ENCODE data around the gene NKAIN2.
"Not testable (repeated sequence)": the region's sequence is repeated elsewhere in the genome, so short reads cannot be mapped to it uniquely, and the experiment has no call there.

NKAIN2 gene

DNA sequence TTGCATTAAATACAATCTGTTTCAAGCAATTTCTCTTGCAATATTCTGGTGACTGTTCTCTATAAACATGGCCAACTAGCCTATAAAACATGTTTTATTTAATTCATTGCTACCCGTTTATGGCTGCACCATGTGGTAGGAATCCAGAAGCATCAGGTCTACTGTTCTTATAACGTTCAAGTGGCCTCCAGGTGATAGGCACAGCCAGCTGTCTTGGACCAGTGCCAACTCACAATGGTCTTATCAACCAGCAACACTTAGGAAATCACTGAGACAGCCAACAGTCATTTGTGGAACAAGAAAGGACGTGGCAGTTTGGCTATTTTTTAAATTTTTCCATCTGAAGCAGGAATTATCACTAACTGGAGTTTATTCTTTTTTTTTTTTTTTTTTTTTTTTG is 193.6 kb downstream of the NKAIN2 start:
- TF ChIP-seq ZFX (IDR thresholded peaks at IDR 0.05; ENCODE audit: borderline replicate concordance): no peak
- H3K27ac ChIP-seq: no peak overlapping the region

DNA sequence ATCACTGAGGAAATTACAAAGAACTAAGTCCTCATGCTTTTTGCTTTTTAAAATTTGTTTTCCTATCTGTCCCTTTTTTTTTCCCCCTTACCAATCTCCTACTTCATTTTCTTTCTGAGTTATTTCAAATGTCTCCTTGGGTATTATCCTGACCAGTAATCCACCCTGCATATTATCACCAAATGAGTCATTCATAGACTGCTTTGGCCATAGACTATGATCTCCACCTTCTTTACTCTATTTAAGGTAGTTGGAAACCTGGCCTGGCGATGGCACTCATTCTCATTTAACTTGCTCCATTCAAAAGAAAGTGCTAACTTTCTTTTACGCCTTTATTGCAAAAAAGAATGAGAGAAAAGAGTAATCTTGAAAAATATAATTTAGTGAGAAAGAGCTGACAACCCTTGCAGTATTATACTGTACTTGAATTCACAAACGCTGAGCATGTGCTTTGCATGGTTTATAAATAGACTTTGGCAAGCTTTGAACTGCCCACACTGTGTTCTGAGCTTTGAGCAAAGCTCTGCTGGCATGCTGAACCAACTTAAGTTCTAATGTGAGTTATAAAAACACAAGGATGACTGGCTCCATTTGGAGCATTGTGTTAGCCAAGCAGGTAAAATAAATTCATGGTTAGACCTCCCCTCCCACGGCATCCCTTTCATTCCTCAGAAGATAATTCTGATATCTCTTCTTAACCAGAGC is 198.9 kb downstream of the NKAIN2 start:
- no peak overlapping the region for H3K27ac ChIP-seq
- TF ChIP-seq ZFX (IDR thresholded peaks at IDR 0.05; ENCODE audit: borderline replicate concordance): no peak
- TF ChIP-seq, protein P1, sequence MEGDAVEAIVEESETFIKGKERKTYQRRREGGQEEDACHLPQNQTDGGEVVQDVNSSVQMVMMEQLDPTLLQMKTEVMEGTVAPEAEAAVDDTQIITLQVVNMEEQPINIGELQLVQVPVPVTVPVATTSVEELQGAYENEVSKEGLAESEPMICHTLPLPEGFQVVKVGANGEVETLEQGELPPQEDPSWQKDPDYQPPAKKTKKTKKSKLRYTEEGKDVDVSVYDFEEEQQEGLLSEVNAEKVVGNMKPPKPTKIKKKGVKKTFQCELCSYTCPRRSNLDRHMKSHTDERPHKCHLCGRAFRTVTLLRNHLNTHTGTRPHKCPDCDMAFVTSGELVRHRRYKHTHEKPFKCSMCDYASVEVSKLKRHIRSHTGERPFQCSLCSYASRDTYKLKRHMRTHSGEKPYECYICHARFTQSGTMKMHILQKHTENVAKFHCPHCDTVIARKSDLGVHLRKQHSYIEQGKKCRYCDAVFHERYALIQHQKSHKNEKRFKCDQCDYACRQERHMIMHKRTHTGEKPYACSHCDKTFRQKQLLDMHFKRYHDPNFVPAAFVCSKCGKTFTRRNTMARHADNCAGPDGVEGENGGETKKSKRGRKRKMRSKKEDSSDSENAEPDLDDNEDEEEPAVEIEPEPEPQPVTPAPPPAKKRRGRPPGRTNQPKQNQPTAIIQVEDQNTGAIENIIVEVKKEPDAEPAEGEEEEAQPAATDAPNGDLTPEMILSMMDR (IDR thresholded peaks at IDR 0.05): no peak

DNA sequence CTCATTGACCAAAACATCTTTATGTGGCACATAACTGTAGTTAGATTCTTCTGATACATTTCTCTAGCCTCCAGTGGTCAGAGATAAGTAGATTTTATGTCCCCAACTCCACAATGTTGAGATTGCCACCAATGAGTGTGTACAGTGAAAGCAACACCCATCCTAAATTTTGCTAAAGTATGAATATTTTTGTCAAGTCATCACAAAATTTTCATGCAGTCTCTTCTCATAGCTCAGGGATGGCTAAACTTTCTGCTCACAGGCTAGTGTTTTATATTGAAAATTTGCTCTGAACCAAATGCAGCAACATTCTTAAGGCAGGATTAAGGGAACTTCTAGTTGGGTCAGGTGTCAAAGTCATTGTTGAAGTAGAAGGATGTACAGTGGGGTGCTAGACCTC is 203.6 kb downstream of the NKAIN2 start:
- no peak overlapping the region for H3K27ac ChIP-seq
- no peak for TF ChIP-seq ZFX (IDR thresholded peaks at IDR 0.05; ENCODE audit: borderline replicate concordance)
- TF ChIP-seq, protein P1 (IDR thresholded peaks at IDR 0.05): no peak

DNA sequence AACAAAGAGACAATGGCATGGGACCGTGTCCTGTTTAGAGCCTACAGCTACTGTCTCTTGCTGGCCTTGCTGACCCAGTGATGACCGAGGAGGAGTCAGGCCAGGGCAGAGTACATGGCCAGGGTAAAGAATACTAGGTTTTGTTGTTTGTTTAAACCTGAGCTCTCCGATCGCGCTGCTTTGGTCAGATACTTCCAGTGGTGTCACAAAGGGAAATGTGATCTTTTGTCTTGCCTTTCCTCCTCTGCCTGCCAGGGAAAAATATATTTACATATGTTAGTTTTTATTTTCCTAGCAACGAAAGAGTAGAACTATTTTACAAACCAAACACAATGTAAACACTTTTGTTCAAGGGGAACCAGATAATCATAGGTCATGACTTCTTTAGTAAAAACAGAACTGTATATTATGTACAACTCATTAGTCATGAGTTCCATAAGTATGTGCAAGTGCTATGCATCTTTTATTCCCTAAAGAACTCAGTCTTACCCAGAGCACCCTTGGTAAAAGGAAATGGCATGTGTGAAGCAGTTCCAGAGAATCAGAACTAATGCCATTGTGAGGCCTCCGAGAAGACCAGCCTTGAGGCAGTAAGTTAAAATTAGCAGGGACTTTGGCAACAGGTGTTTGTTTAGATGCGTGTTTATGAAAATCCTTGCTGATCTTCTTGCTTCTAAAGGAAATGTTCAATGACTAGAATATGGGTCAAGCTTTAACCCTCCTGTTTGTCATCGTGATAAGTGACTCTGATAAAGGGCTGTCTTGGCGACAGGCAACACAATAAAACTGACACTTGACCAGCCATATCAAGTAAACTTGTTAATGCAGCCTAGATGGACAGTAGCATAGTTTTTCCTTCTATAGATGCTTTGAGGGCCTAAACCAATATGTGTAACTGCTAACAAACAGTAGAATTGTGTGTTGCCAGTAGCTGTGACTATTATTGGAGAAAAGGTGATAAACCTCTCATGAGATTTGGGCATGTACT is 204.6 kb downstream of the NKAIN2 start:
- no peak overlapping the region for H3K27ac ChIP-seq
- no peak for TF ChIP-seq ZFX (IDR thresholded peaks at IDR 0.05; ENCODE audit: borderline replicate concordance)
- TF ChIP-seq, protein P1 (IDR thresholded peaks at IDR 0.05): no peak

DNA sequence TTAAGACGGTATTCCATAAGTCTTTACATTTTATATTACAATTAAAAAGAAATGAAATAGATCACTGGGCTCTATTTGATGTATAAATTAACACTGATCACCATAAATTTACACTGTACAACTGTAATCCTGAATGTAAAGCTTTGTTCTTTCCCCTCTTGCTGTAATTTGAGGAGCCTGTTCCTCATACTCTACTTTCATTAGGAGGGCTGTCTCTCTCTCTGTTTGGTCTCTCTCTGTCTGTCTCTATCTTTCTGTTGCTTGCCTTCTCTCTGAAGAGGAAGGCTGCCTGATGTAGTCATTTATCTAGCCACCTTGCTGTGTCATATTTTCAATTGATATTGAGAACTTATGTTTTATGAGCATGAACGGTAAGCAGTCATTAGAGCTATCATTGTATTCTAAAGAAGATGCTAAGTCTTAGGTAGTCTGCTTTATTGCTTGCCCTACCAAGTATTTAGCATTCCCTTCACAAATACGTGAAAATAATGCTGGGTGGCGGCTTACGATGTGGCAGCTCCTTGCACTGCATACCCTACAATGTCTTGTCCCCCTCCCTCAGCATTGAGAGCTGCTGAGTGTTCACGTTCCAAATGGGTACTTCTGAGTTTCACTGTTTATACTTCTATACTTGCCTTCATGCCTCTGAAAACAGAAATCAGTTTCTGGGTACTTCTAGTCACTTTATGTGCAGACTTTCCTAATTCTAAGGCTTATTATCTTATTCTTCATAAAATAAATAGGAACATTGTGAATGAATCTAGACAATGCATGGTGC is 205.5 kb downstream of the NKAIN2 start:
- no peak overlapping the region for H3K27ac ChIP-seq
- TF ChIP-seq, protein P1 (IDR thresholded peaks at IDR 0.05): no peak
- no peak for TF ChIP-seq ZFX (IDR thresholded peaks at IDR 0.05; ENCODE audit: borderline replicate concordance)

DNA sequence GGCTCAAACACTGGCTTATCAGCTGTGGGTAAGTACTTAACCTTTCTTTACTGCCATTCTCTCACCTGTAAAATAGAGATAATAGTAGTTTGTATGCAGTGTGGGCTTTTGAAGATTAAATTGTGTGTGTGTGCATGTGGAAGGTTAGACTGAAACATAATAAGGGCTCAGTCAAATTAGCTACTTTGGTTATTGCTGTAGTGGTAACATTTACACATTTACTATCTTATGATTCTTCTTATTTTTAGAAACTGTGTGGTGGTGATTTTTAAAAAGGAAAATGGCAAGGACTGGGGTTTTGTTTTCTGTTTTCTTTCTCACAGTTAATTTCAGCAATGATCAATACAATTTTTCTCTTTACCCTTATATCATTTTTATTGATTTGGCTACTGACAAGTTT is 206.9 kb downstream of the NKAIN2 start:
- no peak overlapping the region for H3K27ac ChIP-seq
- TF ChIP-seq, protein P1 (IDR thresholded peaks at IDR 0.05): no peak
- no peak for TF ChIP-seq ZFX (IDR thresholded peaks at IDR 0.05; ENCODE audit: borderline replicate concordance)

DNA sequence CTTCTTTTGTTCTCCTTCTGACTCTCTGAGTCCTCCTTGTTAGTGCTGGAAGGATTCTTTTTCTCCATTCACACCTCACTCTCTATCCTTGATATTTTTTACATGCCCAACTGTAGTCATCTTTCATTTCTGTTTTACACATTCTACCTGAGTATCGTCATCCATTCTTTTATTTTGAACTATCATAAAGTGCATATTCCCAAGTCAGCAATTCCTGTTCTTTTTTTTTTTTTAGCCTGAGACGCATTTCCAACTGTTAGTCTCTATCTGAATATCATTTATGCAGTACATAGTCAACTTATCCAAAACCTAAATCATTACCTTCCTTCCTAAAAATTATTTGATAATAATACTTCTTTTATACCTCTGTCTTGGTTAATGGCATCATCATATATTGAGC is 207.5 kb downstream of the NKAIN2 start:
- TF ChIP-seq ZFX (IDR thresholded peaks at IDR 0.05; ENCODE audit: borderline replicate concordance): no peak
- TF ChIP-seq, protein P1 (IDR thresholded peaks at IDR 0.05): no peak
- H3K27ac ChIP-seq: no peak overlapping the region

DNA sequence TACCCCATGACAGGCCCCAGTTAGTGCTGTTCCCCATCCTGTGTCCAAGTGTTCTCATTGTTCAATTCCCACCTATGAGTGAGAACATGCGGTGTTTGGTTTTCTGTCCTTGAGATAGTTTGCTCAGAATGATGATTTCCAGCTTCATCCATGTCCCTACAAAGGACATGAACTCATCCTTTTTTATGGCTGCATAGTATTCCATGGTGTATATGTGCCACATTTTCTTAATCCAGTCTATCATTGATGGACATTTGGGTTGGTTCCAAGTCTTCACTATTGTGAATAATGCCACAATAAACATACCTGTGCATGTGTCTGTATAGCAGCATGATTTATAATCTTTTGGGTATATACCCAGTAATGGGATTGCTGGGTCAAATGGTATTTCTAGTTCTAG is 218.4 kb downstream of the NKAIN2 start:
- not testable (repeated sequence) for H3K27ac ChIP-seq

All from 22Rv1 (cell line).